GM20000 (cell line): ENCODE results near the gene KIF1C.

Experiments used
- DNase-seq: peaks from one replicate; pipeline ENCODE4 v3.0.0; 2012; ENCODE audit warnings: low spot score
- CTCF ChIP-seq: IDR thresholded peaks from 2 replicates; pipeline ENCODE4 v1.5.1; 2012; ENCODE audit warnings: mild to moderate bottlenecking, control low read depth; ENCODE audit errors: extremely low read depth, missing control alignments

KIF1C gene

GRCh38 chr17:4997302-4998026, at the start of gene KIF1C, which contains the start of gene INCA1:
Gene KIF1C, plus strand, starts transcription at chr17:4997950. Its CDS starts 2,297 bp downstream, at chr17:5000247.
Gene INCA1, minus strand, starts transcription at chr17:4997522. Its CDS starts 3,085 bp downstream, at chr17:4994437.
- peak; percentile 100 for DNase-seq
- TF ChIP-seq CTCF: no peak

- DNase-seq: peak; percentile 94
- no peak for TF ChIP-seq CTCF
Measured at GRCh38 chr17:4948166-4948930, 49.4 kb upstream of the KIF1C start, which contains the start of gene PFN1. Gene PFN1, minus strand, starts transcription at chr17:4948530. Its CDS starts 136 bp downstream, at chr17:4948394.

GRCh38 chr17:4948931-4949320, 48.8 kb upstream of the KIF1C start:
- peak; percentile 93 for DNase-seq
- TF ChIP-seq CTCF: no peak

DNA sequence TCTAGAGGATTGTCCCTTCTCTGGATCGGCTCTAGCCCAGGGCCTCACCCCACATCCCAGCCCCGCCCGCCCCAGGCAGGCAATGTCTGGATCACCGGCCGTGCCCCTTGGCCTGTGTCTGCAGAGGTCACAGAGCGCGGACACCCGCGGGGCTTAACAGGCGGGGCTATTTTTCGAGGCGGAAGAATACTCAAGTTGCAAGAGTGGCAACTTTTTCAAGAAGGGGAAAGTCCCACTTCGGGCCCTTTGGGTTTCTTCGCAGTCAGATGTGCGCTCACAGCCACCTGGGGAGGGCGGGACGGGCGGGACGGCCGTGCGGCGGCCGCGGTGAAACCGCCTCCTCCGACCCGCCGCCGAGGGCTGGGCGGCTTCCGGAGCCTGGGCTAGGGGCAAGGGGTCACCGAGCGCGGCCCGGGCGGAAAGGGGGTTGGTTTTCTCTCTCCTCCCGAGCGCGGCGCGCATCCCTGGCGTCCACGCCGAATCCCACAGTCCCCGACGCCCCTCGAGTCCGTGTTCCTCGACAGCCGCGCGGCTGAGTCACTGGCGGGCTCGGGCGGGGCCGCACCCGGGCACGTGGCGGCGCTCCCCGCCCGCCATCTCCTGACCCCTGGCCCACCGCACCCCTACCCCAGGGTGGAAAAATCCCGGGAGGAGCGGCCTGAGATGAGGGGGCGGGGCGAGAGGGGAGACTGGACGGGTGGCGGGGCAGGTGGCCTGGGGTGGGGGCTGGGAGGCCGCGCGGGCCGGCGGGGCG, 48.3 kb upstream of the KIF1C start:
- no peak for TF ChIP-seq CTCF

GRCh38 chr17:4950075-4950745, 47.5 kb upstream of the KIF1C start:
- DNase-seq: no peak
- no peak for TF ChIP-seq CTCF

More for the DNA sequence above, 48.3 kb upstream of the KIF1C start:
- DNase-seq: peak; percentile 93

DNA sequence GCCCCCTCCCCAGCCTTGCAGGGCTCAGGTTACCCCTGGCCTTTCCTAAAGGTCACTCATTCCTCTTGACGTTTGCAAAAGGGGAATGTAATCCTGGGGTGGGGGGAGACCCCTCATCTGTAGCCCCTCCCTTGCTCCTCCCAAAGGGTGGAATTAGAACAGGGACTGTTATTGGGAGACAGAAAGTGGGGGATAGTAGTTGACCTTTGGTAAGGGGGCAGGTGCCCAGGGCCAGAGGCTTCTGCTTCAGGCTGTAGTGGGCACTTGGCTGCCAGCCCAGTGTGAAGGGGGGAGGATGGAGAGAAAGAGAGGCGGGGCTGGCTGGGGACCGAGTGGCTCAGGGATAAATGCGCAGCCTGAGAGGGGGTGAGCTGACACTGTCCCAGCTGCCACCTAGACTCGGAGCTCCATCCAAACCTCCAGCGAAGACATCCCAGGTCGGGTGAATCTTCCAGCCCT, 47.0 kb upstream of the KIF1C start, which contains the start of gene ENO3:
ENO3 (plus strand) TSS at position 374 of the 459 bp plus-strand sequence. CDS start 711 bp downstream, outside the sequence.
- no peak for TF ChIP-seq CTCF
- no peak for DNase-seq
